Retinal pigment epithelial cell (primary cell): ENCODE results near the gene PDE6C.

Source experiments
- DNase-seq: peaks from one replicate; pipeline ENCODE4 v3.0.0-alpha.2; 2010; ENCODE audit warnings: low read depth
- H3K4me3 ChIP-seq: 2 replicates; pipeline ENCODE4 v1.5.1; 2011; ENCODE audit warnings: mild to moderate bottlenecking, low read length, control low read depth, moderate library complexity
- TF ChIP-seq, protein P1 (sequence below): conservative IDR thresholded peaks from 2 replicates; pipeline ENCODE4 v1.5.1; 2011; ENCODE audit warnings: low read depth, low read length, control low read depth, inconsistent platforms

Gene PDE6C

DNA sequence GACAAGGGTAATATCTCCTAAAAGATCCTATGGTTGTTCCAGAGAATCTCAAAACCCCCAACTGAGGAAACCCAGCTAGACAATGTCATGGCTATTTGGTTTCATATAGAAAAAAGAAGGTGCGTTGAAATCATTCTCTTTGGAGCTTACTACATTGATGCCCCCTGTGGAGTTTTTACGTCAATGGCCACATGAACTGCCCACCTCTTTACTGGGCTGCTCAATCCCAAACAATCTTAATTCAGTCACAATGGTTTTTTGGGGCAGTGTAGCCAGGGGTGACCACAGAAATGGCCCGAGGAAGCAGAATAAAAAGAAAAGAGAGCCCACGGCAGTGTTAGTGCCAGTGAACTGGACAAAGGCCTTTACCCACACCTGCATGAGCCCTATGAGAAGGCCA, 19.1 kb upstream of the PDE6C start:
- H3K4me3 ChIP-seq = no peak overlapping the region
- TF ChIP-seq, protein P1, sequence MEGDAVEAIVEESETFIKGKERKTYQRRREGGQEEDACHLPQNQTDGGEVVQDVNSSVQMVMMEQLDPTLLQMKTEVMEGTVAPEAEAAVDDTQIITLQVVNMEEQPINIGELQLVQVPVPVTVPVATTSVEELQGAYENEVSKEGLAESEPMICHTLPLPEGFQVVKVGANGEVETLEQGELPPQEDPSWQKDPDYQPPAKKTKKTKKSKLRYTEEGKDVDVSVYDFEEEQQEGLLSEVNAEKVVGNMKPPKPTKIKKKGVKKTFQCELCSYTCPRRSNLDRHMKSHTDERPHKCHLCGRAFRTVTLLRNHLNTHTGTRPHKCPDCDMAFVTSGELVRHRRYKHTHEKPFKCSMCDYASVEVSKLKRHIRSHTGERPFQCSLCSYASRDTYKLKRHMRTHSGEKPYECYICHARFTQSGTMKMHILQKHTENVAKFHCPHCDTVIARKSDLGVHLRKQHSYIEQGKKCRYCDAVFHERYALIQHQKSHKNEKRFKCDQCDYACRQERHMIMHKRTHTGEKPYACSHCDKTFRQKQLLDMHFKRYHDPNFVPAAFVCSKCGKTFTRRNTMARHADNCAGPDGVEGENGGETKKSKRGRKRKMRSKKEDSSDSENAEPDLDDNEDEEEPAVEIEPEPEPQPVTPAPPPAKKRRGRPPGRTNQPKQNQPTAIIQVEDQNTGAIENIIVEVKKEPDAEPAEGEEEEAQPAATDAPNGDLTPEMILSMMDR = no peak
- no peak for DNase-seq

DNA sequence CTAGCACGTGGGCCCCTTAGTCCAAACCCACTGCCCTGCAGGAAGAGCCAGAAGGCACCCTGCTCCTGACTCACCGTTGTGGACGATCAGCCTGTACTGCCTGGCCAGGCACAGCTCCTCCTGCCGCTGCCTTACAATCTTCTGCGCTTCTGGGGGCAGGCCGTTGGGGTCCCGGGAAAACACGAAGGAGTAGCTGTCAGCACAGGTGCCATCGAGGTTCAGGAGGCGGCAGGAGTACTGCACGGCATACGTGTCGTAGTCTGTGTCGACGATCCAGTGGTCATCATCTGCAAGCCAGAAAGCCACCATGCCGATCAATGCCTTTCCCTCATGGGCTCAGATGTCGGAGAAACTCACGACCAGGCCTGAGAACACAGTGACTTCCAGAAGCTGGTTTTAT, 18.6 kb upstream of the PDE6C start:
- TF ChIP-seq, protein P1 = no peak
- H3K4me3 ChIP-seq = no peak overlapping the region
- DNase-seq = no peak

DNA sequence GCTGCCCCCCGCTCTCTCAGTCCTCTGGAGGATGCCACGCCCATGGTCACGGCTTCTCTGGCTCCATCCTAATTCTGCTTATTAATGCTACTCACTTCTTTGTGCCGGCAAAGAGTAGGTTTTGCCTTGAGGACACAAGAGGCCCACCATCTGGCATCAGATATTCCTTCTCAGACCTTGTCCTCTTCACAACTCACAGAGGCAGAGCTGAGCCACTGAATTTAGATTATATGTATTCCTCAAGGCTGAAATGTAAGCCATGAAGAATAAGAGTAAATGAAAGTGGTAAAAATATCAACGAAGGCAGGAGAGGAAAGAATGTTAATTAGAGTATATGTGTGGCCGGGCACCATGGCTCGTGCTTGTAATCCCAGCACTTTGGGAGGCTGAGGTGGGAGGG, 17.8 kb upstream of the PDE6C start:
- TF ChIP-seq, protein P1 = no peak
- H3K4me3 ChIP-seq = no peak overlapping the region
- DNase-seq = no peak

DNA sequence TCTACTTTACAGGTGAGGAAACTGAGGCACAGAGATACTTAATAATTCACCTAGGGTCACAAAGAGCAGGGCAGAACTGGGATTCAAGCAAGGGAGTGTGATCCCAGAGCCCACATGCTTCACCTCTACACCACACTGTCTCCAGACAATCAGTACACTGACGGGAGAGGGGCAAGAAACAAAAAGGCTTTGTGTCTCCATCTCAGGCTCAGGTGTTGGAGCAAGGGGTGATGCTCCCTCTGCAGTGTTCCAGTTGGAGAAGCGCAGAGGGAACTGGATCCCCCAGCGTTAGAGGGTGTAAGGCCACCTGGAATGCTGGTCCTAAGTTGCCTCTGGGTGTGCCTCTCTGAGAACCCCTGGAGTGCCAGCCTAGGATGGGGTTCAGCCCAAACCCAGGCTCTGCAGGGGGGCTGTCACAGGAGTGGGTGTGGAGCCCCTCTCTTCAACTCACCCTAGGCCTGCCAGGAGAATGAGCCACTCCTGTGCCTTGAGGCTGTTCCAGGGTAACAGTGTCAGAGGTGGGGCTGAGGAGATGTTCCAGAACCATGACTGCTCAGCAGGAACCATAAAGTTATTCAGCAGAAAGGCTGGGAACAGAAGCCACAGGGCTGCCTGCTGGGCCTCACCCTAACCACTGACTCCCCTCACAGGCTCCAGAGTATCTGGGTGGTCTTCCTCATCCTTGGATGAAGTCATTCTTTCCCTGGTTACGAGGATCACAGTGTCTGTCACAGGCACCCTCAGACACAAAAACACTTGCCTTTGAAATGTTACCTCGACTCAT, 16.8 kb upstream of the PDE6C start:
- no peak for DNase-seq
- TF ChIP-seq, protein P1 = no peak
- no peak overlapping the region for H3K4me3 ChIP-seq

DNA sequence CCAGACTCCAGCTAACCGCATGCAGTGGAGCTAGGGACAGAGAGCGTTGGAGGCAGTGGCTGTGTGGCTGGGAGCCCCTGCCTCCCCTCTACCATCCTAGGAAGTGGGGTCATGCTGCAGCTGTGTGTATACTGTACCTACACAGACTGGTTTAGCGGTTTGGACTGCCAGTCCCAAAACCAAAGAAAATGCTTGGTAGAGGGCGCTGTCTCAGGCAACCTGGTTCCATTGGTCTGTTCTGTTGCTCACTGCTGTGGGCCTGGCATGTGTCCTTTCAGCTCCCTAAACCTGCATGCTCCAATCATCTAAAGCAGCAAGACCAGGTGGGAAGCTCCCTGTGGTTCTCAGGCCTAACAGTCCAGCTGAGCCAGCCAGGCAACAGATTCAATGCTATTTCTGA, 15.8 kb upstream of the PDE6C start:
- DNase-seq = no peak
- TF ChIP-seq, protein P1 = peak; percentile 16
- H3K4me3 ChIP-seq = no peak overlapping the region

DNA sequence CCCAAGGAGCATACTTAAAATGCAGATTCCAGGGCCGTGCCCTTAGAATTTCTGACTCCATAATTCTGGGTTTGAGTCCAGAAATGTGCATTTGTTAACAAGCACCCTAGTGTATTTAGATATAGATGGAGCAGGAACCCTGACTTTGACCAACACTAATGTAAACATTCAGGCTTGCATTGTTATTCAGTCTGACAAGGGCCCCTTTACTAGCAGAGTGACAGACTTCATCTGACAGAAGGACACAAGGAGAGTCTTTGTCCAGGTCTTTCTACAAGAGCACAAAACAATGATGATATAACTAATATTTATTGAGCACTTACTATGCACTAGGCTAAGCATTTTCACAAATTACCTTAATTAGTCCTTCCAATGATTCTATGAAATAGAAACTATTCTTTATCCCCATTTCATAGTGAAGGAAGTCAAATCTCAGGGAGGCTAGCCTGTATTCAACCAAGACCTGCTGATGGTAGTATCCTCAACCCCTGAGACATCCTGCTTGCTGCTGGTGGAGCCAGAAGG, 15.2 kb upstream of the PDE6C start:
- DNase-seq = no peak
- TF ChIP-seq, protein P1 = no peak
- no peak overlapping the region for H3K4me3 ChIP-seq

DNA sequence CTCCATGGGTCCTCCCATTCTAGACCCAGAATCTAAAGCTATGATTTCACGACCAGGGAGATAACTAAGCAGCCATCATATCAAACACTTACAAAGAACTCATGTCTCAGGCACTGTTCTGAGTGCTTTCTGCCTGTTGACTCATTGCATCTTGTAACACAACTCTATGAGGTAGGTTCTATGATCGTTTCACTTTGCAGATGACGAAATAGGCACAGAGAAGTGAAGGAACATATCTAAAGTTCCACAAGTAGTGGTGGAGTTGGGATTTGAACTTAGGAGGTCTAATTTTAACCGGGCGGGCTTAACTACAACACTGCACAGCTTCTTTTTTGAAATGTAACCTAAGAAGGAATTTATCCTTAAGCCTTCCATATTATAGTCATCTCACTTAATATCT, 14.2 kb upstream of the PDE6C start:
- no peak for DNase-seq
- TF ChIP-seq, protein P1 = no peak
- no peak overlapping the region for H3K4me3 ChIP-seq
